Left lung (tissue), 10 donors: ENCODE results near the gene IRF9. TPM values are rescaled to one million over a fixed set of nuclear protein-coding genes. Genes with fewer than 3 reads are reported as not detected.
"Not testable (repeated sequence)": the region's sequence is repeated elsewhere in the genome, so short reads cannot be mapped to it uniquely, and the experiment has no call there.

Experiments
- ATAC-seq: fragments of 200-7000 bp; cut with Tn5 transposase; one replicate; pipeline ENCODE4 v1.9.1; 2020; ENCODE audit warnings: moderate library complexity
- DNase-seq, 4 donors: peaks; one replicate each; pipeline ENCODE4 v3.0.0-alpha.2; 2013 to 2020
- H3K27ac ChIP-seq, 2 donors: fragments of 200-600 bp; sonication (generic) in 1 of 2; one replicate each; pipeline versions ENCODE4 v1.5.0 to v1.8.0; 2020 to 2021
- H3K27me3 ChIP-seq, 2 donors: fragments of 200-600 bp; sonication (generic) in 1 of 2; one replicate each; pipeline versions ENCODE4 v1.5.0 to v1.8.0; 2020 to 2021
- H3K36me3 ChIP-seq, 2 donors: fragments of 200-600 bp; sonication (generic) in 1 of 2; one replicate each; pipeline versions ENCODE4 v1.5.0 to v1.8.0; 2020 to 2021
- H3K4me1 ChIP-seq, 2 donors: fragments of 200-600 bp; one replicate each; pipeline ENCODE4 v1.8.0; 2021
- H3K4me3 ChIP-seq, 2 donors: fragments of 200-600 bp; sonication (generic) in 1 of 2; one replicate each; pipeline versions ENCODE4 v1.5.0 to v1.8.0; 2020 to 2021; ENCODE audit warnings: mild to moderate bottlenecking in 1 of 2
- H3K9me3 ChIP-seq, 2 donors: fragments of 200-600 bp; sonication (generic) in 1 of 2; one replicate each; pipeline versions ENCODE4 v1.5.0 to v1.8.0; 2020 to 2021
- CTCF ChIP-seq, 2 donors: fragments of 200-600 bp; sonication (generic) in 1 of 2; IDR thresholded peaks; one replicate each; pipeline versions ENCODE4 v1.5.0 to v1.8.0; 2021; ENCODE audit warnings: antibody characterized with exemption in 2 of 2
- intact Hi-C, 2 donors: fragments of 100-400 bp; cut with DNase I; formaldehyde crosslinking; loops; one replicate each; pipeline versions ENCODE4 v1.11.2 to v1.14.2; 2022
- polyA plus RNA-seq, 6 donors: library from polyadenylated mRNA; unstranded; fragments of 120-200 nt; gene quantifications; one replicate each; pipeline ENCODE4 v1.2.1, GENCODE V29; 2013; ENCODE audit not compliant: insufficient read length in 6 of 6
- total RNA-seq, 2 donors: library from RNA; stranded (reverse); fragmentation: NEBNext Ultra II Directional; extraction: Animal tissue kit (Norgen Biotek cat#: 25700); gene quantifications; one replicate each; pipeline ENCODE4 v1.2.1, GENCODE V29; 2021
- donor health status: DM: no; HTN: yes; CAD: no.
- donor health status: DM: no; HTN: no; CAD: no.

Gene IRF9
- total and polyA plus RNA-seq, 8 donors: 53.4 to 131 (median 64.3) TPM

DNA sequence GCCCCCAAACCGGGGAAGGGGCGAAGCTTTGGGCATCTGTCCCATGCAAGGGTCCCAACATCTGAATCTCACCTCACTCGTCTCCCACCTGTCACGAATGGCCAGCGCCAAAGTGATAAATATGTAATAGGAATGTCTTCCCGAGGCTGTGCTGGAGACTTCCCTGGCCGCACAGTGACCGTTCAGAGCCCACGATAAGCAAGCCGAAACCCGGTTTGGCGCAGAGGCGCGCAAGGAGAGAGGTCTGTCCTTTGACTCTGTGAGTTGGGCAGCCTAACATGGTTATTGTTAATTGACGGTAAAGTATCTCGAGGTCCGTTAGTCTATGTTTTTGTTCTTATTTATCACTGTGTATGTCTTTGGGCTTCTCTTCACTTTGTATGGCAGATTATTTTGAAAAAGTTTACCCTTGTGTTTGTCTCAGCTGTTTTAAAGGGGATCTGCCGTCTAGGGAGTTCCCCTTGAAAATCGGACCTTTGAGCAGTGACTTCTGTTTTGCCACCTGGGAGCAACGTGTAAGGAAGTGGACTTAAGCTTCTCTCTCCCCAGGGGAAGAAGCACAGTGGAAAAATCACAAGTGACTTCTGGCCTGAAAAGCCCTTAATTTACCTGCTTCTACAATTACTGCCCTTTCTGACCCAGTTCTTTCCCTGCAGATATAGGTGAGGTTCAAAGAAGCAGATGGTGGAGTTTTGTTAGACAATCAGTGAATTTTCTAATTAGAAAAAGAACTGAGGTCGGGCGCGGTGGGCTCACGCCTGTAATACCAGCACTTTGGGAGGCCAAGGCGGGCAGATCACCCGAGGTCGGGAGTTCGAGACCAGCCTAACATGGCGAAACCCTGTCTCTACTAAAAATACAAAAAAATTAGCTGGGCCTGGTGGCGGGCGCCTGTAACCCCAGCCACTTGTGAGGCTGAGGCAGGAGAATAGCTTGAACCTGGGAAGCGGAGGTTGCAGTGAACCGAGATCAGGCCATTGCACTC, 35.3 kb downstream of the IRF9 start:
- intact Hi-C loops: no loop called here
- Histone ChIP-seq H3K36me3 (peaks cover 0 to 26% of the 10 kb centered on the region in 2 donors), H3K4me3 (peak overlapping the region; percentile 95 to 98), H3K27me3 (no peaks in the 10 kb centered on the region), H3K9me3 (no peaks in the 10 kb centered on the region), H3K27ac (peak overlapping the region; percentile 98), H3K4me1 (peaks cover 16 to 45% of the 10 kb centered on the region in 2 donors)
- ATAC-seq: peak; percentile 47
- no peak for DNase-seq
- no peak for TF ChIP-seq CTCF (IDR thresholded peaks at IDR 0.05)

GRCh38 chr14:24197056-24197450, 36.0 kb downstream of the IRF9 start:
- Histone ChIP-seq H3K36me3 (peaks cover 0 to 25% of the 10 kb centered on the region in 2 donors), H3K9me3 (peaks cover 0 to 2% of the 10 kb centered on the region in 2 donors), H3K4me3 (peak overlapping the region; percentile 95 to 98), H3K27me3 (no peaks in the 10 kb centered on the region), H3K27ac (peak overlapping the region in 1 of 2 donors; percentile 98), H3K4me1 (peaks cover 16 to 45% of the 10 kb centered on the region in 2 donors)
- TF ChIP-seq CTCF (IDR thresholded peaks at IDR 0.05): no peak
- ATAC-seq: no peak
- intact Hi-C loops: no loop called here
- no peak for DNase-seq

DNA sequence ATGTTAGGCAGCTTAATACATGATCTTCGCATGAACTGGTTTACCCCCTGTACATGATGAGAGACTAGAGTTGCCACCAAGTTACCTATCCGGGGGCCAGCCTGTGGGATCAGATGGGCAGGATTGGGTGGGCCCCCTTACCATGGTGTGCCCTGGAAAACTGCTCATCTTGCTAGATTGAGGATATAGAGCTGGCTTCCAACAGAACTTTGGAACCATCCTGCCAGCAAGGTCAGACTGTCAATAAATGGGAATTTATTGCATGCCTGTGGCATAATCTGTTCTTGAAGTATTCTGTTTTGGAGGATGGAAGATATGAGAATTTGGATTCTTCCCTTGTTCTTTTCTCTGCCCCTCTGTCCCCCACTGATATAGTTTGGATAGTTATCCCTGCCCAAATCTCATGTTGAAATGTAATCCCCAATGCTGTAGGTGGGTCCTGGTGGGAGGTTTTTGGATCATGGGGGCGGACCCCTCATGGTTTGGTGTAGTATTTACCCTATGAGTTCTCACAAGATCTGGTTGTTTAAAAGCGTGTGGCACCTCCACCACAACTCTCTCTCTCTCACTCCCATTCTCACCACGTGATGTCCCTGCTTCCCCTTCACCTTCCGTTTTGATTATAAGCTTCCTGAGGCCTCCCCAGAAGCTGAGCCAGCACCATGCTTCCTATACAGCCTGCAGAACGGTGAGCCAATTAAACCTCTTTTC, 37.9 kb downstream of the IRF9 start:
- ATAC-seq (no peak), DNase-seq (no peak)
- intact Hi-C loops: no loop called here
- peaks cover 0 to 2% of the 10 kb centered on the region in 2 donors for H3K9me3 ChIP-seq
- no peak for TF ChIP-seq CTCF (IDR thresholded peaks at IDR 0.05)
- no peaks in the 10 kb centered on the region for H3K27me3 ChIP-seq
- H3K4me3 ChIP-seq: no peak overlapping the region
- peaks cover 0 to 32% of the 10 kb centered on the region in 2 donors for H3K36me3 ChIP-seq
- peaks cover 15 to 42% of the 10 kb centered on the region in 2 donors for H3K4me1 ChIP-seq
- no peak overlapping the region for H3K27ac ChIP-seq

DNA sequence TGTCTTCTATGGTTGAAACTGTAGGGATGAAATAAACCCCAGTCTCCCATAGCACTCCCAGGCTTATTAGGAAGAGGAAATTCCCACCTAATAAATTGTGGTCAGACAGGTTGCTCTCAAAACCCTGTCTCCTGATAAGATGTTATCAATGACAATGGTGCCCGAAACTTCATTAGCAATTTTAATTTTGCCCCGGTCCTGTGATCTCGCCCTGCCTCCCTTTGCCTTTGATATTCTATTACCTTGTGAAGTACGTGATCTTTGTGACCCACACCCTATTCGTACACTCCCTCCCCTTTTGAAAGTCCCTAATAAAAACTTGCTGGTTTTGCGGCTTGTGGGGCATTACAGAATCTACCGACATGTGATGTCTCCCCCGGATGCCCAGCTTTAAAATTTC, 41.5 kb downstream of the IRF9 start:
- intact Hi-C loops, H3K27me3 ChIP-seq, H3K4me3 ChIP-seq, DNase-seq, H3K27ac ChIP-seq, ATAC-seq, H3K9me3 ChIP-seq: not testable (repeated sequence)
- Histone ChIP-seq H3K36me3 (peaks cover 0 to 65% of the 10 kb centered on the region in 2 donors), H3K4me1 (peaks cover 0 to 16% of the 10 kb centered on the region in 2 donors)

DNA sequence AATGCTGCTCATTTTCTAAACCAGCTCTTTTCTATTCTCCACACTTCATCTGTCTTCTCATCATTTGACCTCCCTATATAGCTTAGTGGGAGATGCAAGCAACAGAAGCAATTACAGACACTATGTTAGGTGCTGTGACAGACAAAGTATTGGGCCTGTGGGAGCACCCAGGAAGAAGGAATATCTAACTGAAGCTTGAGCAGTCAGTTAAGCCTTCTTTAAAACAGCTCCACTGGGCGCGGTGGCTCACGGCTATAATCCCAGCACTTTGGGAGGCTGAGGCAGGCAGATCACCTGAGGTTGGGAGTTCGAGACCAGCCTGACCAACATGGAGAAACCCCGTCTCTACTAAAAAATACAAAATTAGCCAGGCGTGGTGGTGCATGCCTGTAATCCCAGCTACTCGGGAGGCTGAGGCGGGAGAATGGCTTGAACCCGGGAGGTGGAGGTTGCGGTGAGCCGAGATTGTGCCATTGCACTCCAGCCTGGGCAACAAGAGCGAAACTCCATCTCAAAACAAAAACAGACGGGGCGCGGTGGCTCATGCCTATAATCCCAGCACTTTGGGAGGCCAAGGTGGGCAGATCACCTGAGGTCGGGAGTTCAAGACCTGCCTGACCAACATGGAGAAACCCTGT, 42.3 kb downstream of the IRF9 start:
- peaks cover 0 to 73% of the 10 kb centered on the region in 2 donors for H3K36me3 ChIP-seq
- DNase-seq, H3K4me3 ChIP-seq, ATAC-seq, H3K27ac ChIP-seq, intact Hi-C loops, H3K9me3 ChIP-seq, H3K27me3 ChIP-seq: not testable (repeated sequence)
- H3K4me1 ChIP-seq: peaks cover 0 to 10% of the 10 kb centered on the region in 2 donors
